Measurements from ENCODE around the gene RBMS3. TPM values are rescaled to one million over a fixed set of nuclear protein-coding genes. Genes with fewer than 3 reads are reported as not detected.

The RBMS3 gene
- total and polyA plus RNA-seq, 7 donors: 0.46 to 61.9 (median 39.9) TPM

DNA sequence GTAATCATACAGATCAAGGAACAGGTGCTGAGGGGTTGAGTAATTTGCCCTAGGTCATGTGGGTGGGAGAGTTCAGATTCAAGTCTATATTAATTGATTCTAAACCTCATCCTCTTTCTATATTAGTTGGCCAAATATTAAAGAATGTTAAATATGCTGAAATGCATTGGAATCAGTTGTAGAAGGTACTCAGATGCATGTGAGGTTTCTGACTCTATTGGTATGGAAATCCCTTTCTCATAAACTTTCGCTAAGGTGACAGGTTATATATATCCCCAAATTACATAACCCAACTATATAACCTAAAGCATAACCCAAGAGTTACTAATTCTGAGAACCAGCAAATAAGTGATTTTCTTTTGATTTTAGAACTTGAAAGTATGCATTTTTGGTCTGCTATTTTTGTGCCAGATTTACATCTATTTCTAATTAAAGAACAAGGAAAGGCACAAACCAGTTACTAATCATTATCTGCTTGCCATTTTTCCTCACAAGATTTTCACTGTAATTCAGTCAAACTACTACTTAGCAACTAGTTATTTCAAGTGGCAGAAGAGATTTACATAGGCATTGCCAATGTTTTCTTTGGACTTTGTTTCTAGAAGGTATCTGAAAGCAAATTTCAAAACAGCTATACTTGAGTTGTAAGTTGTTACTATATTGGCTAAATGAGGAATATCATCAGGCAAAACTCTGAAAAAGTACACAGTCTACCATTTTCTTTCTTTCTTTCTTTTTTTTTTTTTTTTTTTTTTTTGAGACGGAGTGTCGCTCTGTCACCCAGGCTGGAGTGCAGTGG is 201.3 kb downstream of the RBMS3 start:
- TF ChIP-seq POLR2A (IDR thresholded peaks at IDR 0.05): no peak
- no peak for TF ChIP-seq CTCF (IDR thresholded peaks at IDR 0.05)
- TF ChIP-seq EP300 (IDR thresholded peaks at IDR 0.05): no peak
- intact Hi-C loops (cut with DNase I): no loop called here
- WGBS, 2 donors: 91 to 97% methylated on average over 3 of the region's 3 CpGs
- H3K4me3 ChIP-seq: no peak overlapping the region
- H3K27me3 ChIP-seq: no peaks in the 10 kb centered on the region
- peaks cover 0 to 14% (median 0%) of the 10 kb centered on the region in 4 donors for H3K4me1 ChIP-seq
- no peaks in the 10 kb centered on the region for H3K9me3 ChIP-seq
- H3K27ac ChIP-seq: no peak overlapping the region
- DNase-seq: no peak
- no peaks in the 10 kb centered on the region for H3K36me3 ChIP-seq

DNA sequence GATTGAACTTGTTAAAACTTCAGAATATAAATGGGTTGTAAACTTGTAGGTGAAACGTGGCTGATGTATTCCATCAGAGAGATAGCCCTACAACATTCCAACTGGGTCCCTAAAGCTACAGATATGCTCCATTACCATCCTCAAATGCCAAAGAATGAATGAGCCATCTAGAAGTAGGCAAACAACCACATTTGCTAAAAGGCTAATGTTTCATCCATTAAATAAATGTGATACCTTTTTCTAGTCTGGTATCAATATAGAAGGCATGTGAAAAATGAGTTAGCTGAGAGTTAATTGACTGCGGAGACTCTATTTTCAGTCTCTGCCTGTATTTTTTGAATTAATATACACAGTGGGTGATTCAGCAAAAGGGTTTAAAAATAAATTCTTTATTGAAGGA is 203.8 kb downstream of the RBMS3 start:
- TF ChIP-seq POLR2A (IDR thresholded peaks at IDR 0.05) (no peak), EP300 (IDR thresholded peaks at IDR 0.05) (no peak), POLR2AphosphoS5 (IDR thresholded peaks at IDR 0.05) (no peak)
- intact Hi-C loops (cut with DNase I): no loop called here
- H3K27ac ChIP-seq: no peak overlapping the region
- no peak overlapping the region for H3K4me3 ChIP-seq
- DNase-seq: no peak
- H3K27me3 ChIP-seq: no peaks in the 10 kb centered on the region
- peaks cover 0 to 14% (median 0%) of the 10 kb centered on the region in 4 donors for H3K4me1 ChIP-seq
- H3K9me3 ChIP-seq: no peaks in the 10 kb centered on the region
- H3K36me3 ChIP-seq: peaks cover 0 to 8% (median 0%) of the 10 kb centered on the region in 4 donors
- WGBS, 2 donors: 66 to 85% methylated on average over 2 of the region's 2 CpGs

DNA sequence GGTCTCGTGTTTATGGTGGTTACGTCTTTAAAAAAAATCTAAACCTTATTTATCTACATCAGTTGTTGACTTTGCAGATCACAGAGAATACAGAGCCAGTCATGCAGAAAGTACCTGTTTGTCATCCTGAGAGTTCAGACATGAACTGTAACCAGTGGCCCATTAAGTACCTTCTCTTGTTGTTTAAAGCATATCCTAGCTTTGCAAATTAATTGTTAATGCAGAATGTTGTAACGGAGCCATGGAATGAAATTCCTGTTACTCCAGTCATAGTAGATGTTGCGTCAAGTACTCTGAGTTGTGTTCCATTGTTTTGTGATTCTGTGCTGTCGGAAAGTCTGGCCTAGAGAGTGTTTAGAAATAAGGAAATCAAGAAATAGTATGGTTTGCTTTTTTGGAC is 205.2 kb downstream of the RBMS3 start:
- intact Hi-C loops (cut with DNase I): no loop called here
- 69 to 76% methylated on average over 5 of the region's 5 CpGs for WGBS, 2 donors
- peaks cover 0 to 8% (median 0%) of the 10 kb centered on the region in 4 donors for H3K36me3 ChIP-seq

DNA sequence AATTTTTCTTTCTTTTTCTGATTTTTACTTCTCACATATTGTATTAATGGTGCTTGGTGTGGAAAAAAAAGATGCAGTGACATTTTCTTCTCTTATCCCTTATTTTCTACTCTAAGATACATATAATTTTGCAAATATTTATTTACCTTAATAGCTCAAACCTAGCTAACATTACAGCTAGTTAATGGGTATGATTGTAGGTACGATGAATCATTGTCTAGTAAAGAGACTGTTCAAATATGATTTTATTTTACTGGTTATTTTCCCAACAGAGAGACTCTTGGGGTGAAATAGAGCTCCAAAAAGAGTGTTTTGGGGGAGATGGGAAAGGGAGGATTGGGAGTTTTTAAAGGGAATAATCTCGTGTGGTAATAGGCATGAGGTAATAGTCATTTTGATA is 206.0 kb downstream of the RBMS3 start:
- H3K27me3 ChIP-seq: no peaks in the 10 kb centered on the region
- no peak for DNase-seq
- 28 to 67% methylated on average over 2 of the region's 2 CpGs for WGBS, 2 donors
- peaks cover 0 to 14% (median 0%) of the 10 kb centered on the region in 4 donors for H3K4me1 ChIP-seq
- no peak for TF ChIP-seq CTCF (IDR thresholded peaks at IDR 0.05)
- TF ChIP-seq EP300 (IDR thresholded peaks at IDR 0.05): no peak
- TF ChIP-seq POLR2A (IDR thresholded peaks at IDR 0.05): no peak
- TF ChIP-seq POLR2AphosphoS5 (IDR thresholded peaks at IDR 0.05): no peak
- H3K9me3 ChIP-seq: no peaks in the 10 kb centered on the region
- H3K4me3 ChIP-seq: no peak overlapping the region
- H3K27ac ChIP-seq: no peak overlapping the region
- intact Hi-C loops (cut with DNase I): no loop called here
- H3K36me3 ChIP-seq: peaks cover 0 to 8% (median 0%) of the 10 kb centered on the region in 4 donors

More for the DNA sequence above, 205.2 kb downstream of the RBMS3 start:
- Histone ChIP-seq H3K27me3 (no peaks in the 10 kb centered on the region), H3K4me1 (peaks cover 0 to 14% (median 0%) of the 10 kb centered on the region in 4 donors), H3K27ac (peak overlapping the region in 1 of 4 donors; percentile 23), H3K9me3 (no peaks in the 10 kb centered on the region), H3K4me3 (no peak overlapping the region)
- DNase-seq: no peak
- TF ChIP-seq POLR2AphosphoS5 (IDR thresholded peaks at IDR 0.05) (peak in 1 of 4 donors; percentile 17), CTCF (IDR thresholded peaks at IDR 0.05) (no peak), EP300 (IDR thresholded peaks at IDR 0.05) (no peak), POLR2A (IDR thresholded peaks at IDR 0.05) (no peak)

DNA sequence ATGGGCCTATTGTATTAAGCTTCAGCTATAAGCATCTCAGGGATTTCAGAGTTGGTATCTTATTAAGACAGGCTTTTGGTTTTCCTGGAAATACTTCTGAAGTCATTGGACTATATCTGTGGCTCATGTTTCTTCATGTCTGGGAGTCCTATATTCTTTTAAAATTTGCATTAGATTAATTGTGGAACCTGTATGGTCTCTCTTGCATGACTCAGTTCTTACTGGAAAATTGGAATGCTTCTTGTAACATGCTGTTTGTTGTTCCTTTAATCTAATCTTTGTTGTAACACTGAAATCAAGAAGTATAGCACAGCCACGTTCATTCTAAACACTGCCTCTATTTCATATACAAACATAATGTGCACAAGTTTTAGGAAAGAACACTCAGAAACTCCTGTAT is 208.1 kb downstream of the RBMS3 start:
- Histone ChIP-seq H3K27me3 (no peaks in the 10 kb centered on the region), H3K27ac (no peak overlapping the region), H3K36me3 (peaks cover 0 to 8% (median 0%) of the 10 kb centered on the region in 4 donors), H3K4me3 (no peak overlapping the region), H3K9me3 (no peaks in the 10 kb centered on the region), H3K4me1 (peaks cover 0 to 16% (median 0%) of the 10 kb centered on the region in 4 donors)
- intact Hi-C loops (cut with DNase I): no loop called here
- TF ChIP-seq CTCF (IDR thresholded peaks at IDR 0.05) (no peak), POLR2AphosphoS5 (IDR thresholded peaks at IDR 0.05) (no peak), EP300 (IDR thresholded peaks at IDR 0.05) (no peak), POLR2A (IDR thresholded peaks at IDR 0.05) (no peak)
- no peak for DNase-seq
- WGBS, 2 donors: 41 to 79% methylated on average over 1 of the region's 1 CpG
